NT2/D1 (cell line): ENCODE data around the gene ZNF536.

Experiments
- SUZ12 ChIP-seq: IDR thresholded peaks from 2 replicates; pipeline ENCODE4 v1.6.1; 2011; ENCODE audit not compliant: insufficient read length, insufficient read depth; ENCODE audit errors: extremely low read depth
- YY1 ChIP-seq: IDR thresholded peaks from 2 replicates; pipeline ENCODE4 v1.6.1; 2011; ENCODE audit not compliant: insufficient read length, insufficient read depth
- ZNF274 ChIP-seq: IDR thresholded peaks from 2 replicates; pipeline ENCODE4 v1.6.1; 2011; ENCODE audit warnings: mild to moderate bottlenecking, low read depth, low read length

DNA sequence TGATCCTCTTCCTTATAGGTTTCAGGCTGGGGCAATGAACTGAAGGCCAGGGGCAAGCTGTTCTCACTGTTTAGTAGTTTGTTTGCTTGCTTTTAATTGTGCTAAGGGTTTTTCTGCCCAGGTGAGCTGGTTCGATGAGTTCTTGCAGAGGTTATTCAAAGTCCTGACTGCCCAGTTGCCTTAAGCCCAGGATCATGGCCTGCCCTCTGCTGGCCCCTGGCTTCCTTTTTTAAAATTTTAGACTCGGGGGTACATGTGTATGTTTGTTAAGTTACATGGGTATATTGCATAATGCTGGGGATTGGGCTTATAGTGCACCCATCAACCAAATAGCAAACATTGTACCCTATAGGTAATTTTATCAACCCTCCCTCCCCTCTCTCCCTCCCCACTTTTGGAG, 65.7 kb downstream of the ZNF536 start:
- TF ChIP-seq SUZ12 (no peak), YY1 (no peak), ZNF274 (no peak)
